Glutamatergic neuron (in vitro differentiated cells): ENCODE results near the gene PON2. TPM values are rescaled to one million over a fixed set of nuclear protein-coding genes. Genes with fewer than 3 reads are reported as not detected.
A peak's percentile ranks its signal among the peaks of the same experiment; 100 is the strongest.

Experiments used
- DNase-seq: peaks from one replicate; pipeline ENCODE4 v3.0.0; 2022
- H3K27ac Mint-ChIP-seq: one replicate; pipeline ENCODE4 v1.8.0; 2020; ENCODE audit warnings: mild to moderate bottlenecking, mixed read lengths, inconsistent platforms; ENCODE audit not compliant: unreplicated experiment
- H3K27me3 Mint-ChIP-seq: one replicate; pipeline ENCODE4 v1.8.0; 2020; ENCODE audit warnings: mild to moderate bottlenecking, moderate library complexity, mixed read lengths, inconsistent platforms; ENCODE audit not compliant: unreplicated experiment
- H3K36me3 Mint-ChIP-seq: one replicate; pipeline ENCODE4 v1.8.0; 2020; ENCODE audit warnings: mild to moderate bottlenecking, mixed read lengths, inconsistent platforms; ENCODE audit not compliant: unreplicated experiment
- H3K4me1 Mint-ChIP-seq: one replicate; pipeline ENCODE4 v1.8.0; 2020; ENCODE audit warnings: mild to moderate bottlenecking, low read depth, mixed read lengths, inconsistent platforms; ENCODE audit not compliant: unreplicated experiment
- H3K4me3 Mint-ChIP-seq: one replicate; pipeline ENCODE4 v1.8.0; 2020; ENCODE audit warnings: mild to moderate bottlenecking, mixed read lengths, inconsistent platforms; ENCODE audit not compliant: unreplicated experiment
- H3K9me3 Mint-ChIP-seq: one replicate; pipeline ENCODE4 v1.8.0; 2020; ENCODE audit warnings: mild to moderate bottlenecking, moderate library complexity, mixed read lengths, inconsistent platforms; ENCODE audit not compliant: unreplicated experiment
- CTCF ChIP-seq: fragments of 200-600 bp; sonication (generic); IDR thresholded peaks from one replicate; pipeline ENCODE4 v1.5.0; 2021; ENCODE audit not compliant: partially characterized antibody, unreplicated experiment
- total RNA-seq: library from RNA; stranded (reverse); fragmentation: NEBNext Ultra II Directional; extraction: Animal tissue kit (Norgen Biotek cat#: 25700); gene quantifications from one replicate; pipeline ENCODE4 v1.2.1, GENCODE V29; 2021; ENCODE audit not compliant: unreplicated experiment

Gene PON2
- total RNA-seq, 1 donor from 2014 or later, result 55.7 TPM

GRCh38 chr7:95472581-95473161 is 37.8 kb upstream of the PON2 start:
- peaks cover 2% of the 10 kb centered on the region for H3K9me3 Mint-ChIP-seq
- peaks cover 48% of the 10 kb centered on the region for H3K4me1 Mint-ChIP-seq
- H3K4me3 Mint-ChIP-seq, result no peak overlapping the region
- H3K27ac Mint-ChIP-seq, result peak overlapping the region; percentile 54
- no peak for DNase-seq
- no peaks in the 10 kb centered on the region for H3K36me3 Mint-ChIP-seq
- TF ChIP-seq CTCF, result no peak
- H3K27me3 Mint-ChIP-seq, result no peaks in the 10 kb centered on the region

- peaks cover 41% of the 10 kb centered on the region for H3K4me1 Mint-ChIP-seq
- H3K36me3 Mint-ChIP-seq, result no peaks in the 10 kb centered on the region
- H3K27me3 Mint-ChIP-seq, result no peaks in the 10 kb centered on the region
- DNase-seq, result no peak
- TF ChIP-seq CTCF, result no peak
- peaks cover 3% of the 10 kb centered on the region for H3K9me3 Mint-ChIP-seq
- no peak overlapping the region for H3K27ac Mint-ChIP-seq
- no peak overlapping the region for H3K4me3 Mint-ChIP-seq
Observed at GRCh38 chr7:95471071-95471470, 36.2 kb upstream of the PON2 start.

- no peak overlapping the region for H3K4me3 Mint-ChIP-seq
- no peak for DNase-seq
Observed at GRCh38 chr7:95470452-95470851, 35.6 kb upstream of the PON2 start.

GRCh38 chr7:95469848-95470247 is 35.0 kb upstream of the PON2 start:
- Mint-ChIP-seq H3K4me3 (no peak overlapping the region), H3K9me3 (peaks cover 3% of the 10 kb centered on the region), H3K27me3 (no peaks in the 10 kb centered on the region), H3K36me3 (no peaks in the 10 kb centered on the region), H3K27ac (no peak overlapping the region), H3K4me1 (peaks cover 39% of the 10 kb centered on the region)
- no peak for TF ChIP-seq CTCF
- DNase-seq, result no peak

More at GRCh38 chr7:95470452-95470851, 35.6 kb upstream of the PON2 start:
- Mint-ChIP-seq H3K27me3 (no peaks in the 10 kb centered on the region), H3K27ac (no peak overlapping the region), H3K36me3 (no peaks in the 10 kb centered on the region), H3K4me1 (peaks cover 39% of the 10 kb centered on the region), H3K9me3 (peaks cover 3% of the 10 kb centered on the region)
- no peak for TF ChIP-seq CTCF

GRCh38 chr7:95469187-95469586 is 34.4 kb upstream of the PON2 start:
- DNase-seq, result no peak
- Mint-ChIP-seq H3K4me3 (no peak overlapping the region), H3K36me3 (no peaks in the 10 kb centered on the region), H3K4me1 (peaks cover 39% of the 10 kb centered on the region), H3K27me3 (no peaks in the 10 kb centered on the region), H3K9me3 (peaks cover 3% of the 10 kb centered on the region), H3K27ac (no peak overlapping the region)
- no peak for TF ChIP-seq CTCF
